Lung (tissue), 12 donors: Measurements from ENCODE around the gene MRTFA. TPM values are rescaled to one million over a fixed set of nuclear protein-coding genes. Genes with fewer than 3 reads are reported as not detected.

Source experiments
- ATAC-seq: fragments of 200-7000 bp; cut with Tn5 transposase; one replicate; pipeline ENCODE4 v1.9.1; 2020; ENCODE audit warnings: moderate number of reproducible peaks; ENCODE audit not compliant: insufficient read depth, low FRiP score
- DNase-seq, 3 donors: peaks; one replicate each; pipeline ENCODE4 v3.0.0-alpha.2; 2013 to 2017
- H3K27ac ChIP-seq, 2 donors: one replicate each; pipeline ENCODE4 v1.5.1; 2013; ENCODE audit warnings: mild to moderate bottlenecking in 2 of 2, moderate library complexity in 2 of 2, control low read depth in 1 of 2, inconsistent platforms in 1 of 2, low read depth in 1 of 2, low read length in 1 of 2
- H3K27me3 ChIP-seq, 3 donors: one replicate each; pipeline ENCODE4 v1.5.1; 2013; ENCODE audit warnings: low read length in 2 of 3; ENCODE audit not compliant: control insufficient read depth in 3 of 3, insufficient read depth in 3 of 3
- H3K36me3 ChIP-seq, 4 donors: one replicate each; pipeline ENCODE4 v1.5.1; 2013; ENCODE audit warnings: low read length in 4 of 4, mild to moderate bottlenecking in 1 of 4, moderate library complexity in 1 of 4; ENCODE audit not compliant: control insufficient read depth in 4 of 4, insufficient read depth in 4 of 4
- H3K4me1 ChIP-seq, 5 donors: one replicate each; pipeline ENCODE4 v1.5.1; 2013; ENCODE audit warnings: low read length in 5 of 5, mild to moderate bottlenecking in 2 of 5, moderate library complexity in 1 of 5; ENCODE audit not compliant: control insufficient read depth in 5 of 5, insufficient read depth in 5 of 5
- H3K4me3 ChIP-seq: one replicate; pipeline ENCODE4 v1.5.1; 2013; ENCODE audit warnings: mild to moderate bottlenecking, control low read depth, moderate library complexity
- H3K9ac ChIP-seq, 2 donors: one replicate each; pipeline ENCODE4 v1.5.1; 2013; ENCODE audit warnings: low read length in 2 of 2, control low read depth in 1 of 2; ENCODE audit not compliant: insufficient read depth in 1 of 2
- H3K9me3 ChIP-seq, 4 donors: one replicate each; pipeline ENCODE4 v1.5.1; 2013; ENCODE audit warnings: low read length in 3 of 4, mild to moderate bottlenecking in 1 of 4, moderate library complexity in 1 of 4; ENCODE audit not compliant: control insufficient read depth in 4 of 4, insufficient read depth in 3 of 4
- CTCF ChIP-seq: IDR thresholded peaks from 2 replicates; pipeline ENCODE4 v1.5.1; 2012; ENCODE audit warnings: mild to moderate bottlenecking; ENCODE audit errors: control extremely low read depth, extremely low read depth
- WGBS, 2 donors: extraction: QIAGEN DNeasy Blood & Tissue Kit; methylation state at CpG; one replicate each; pipeline ENCODE4 v1.1.7; 2013; 5-methylcytosine and 5-hydroxymethylcytosine counted together
- polyA plus RNA-seq, 2 donors: library from polyadenylated mRNA; stranded (reverse); fragments of 200-250 nt; gene quantifications; one replicate each; pipeline ENCODE4 v1.2.1, GENCODE V29; 2013
- total RNA-seq, 2 donors: library from RNA; depleted of rRNA in 1 of 2; stranded (reverse); fragments of >200 nt in 1 of 2; gene quantifications; one replicate each; pipeline ENCODE4 v1.2.1, GENCODE V29; 2014 to 2021
- donor health status: control.
- donor health status: control.
- donor health status: Bipolar disorder and iron deficiency.
- donor health status: healthy.
- donor health status: DM: yes; HTN: yes; CAD: no.

Gene MRTFA
- total and polyA plus RNA-seq, 4 donors: 26.3 to 64.0 (median 40.1) TPM

DNA sequence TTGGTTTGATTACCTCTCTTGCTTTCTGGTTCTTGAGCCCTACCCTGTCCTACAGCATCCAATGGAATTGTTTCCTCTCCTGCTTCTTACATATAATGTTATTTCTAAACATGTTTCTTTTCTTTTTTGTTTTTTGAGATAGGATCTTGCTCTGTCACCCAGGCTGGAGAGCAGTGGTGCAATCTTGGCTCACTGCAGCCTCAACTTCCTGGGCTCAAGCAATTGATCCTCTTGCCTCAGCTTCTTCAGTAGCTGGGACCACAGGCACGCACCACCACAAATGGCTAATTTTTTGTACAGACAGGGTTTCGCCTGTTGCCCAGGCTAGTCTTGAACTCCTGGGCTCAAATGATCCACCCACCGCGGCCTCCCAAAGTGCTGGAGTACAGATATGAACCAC, 160.2 kb downstream of the MRTFA start:
- peaks cover 0 to 11% (median 7%) of the 10 kb centered on the region in 5 donors for H3K4me1 ChIP-seq

GRCh38 chr22:40473703-40474102, 162.8 kb downstream of the MRTFA start:
- Histone ChIP-seq H3K36me3 (no peaks in the 10 kb centered on the region), H3K27me3 (no peaks in the 10 kb centered on the region), H3K27ac (no peak overlapping the region), H3K4me3 (no peak overlapping the region), H3K9me3 (no peaks in the 10 kb centered on the region), H3K9ac (no peak overlapping the region), H3K4me1 (peaks cover 3 to 20% (median 6%) of the 10 kb centered on the region in 5 donors)
- no peak for TF ChIP-seq CTCF
- no peak for ATAC-seq
- DNase-seq: no peak

More for the DNA sequence above, 160.2 kb downstream of the MRTFA start:
- ATAC-seq: no peak
- Histone ChIP-seq H3K4me3 (no peak overlapping the region), H3K27me3 (no peaks in the 10 kb centered on the region), H3K9me3 (no peaks in the 10 kb centered on the region), H3K27ac (no peak overlapping the region), H3K9ac (no peak overlapping the region), H3K36me3 (no peaks in the 10 kb centered on the region)
- no peak for DNase-seq
- WGBS, 2 donors: 72 to 81% methylated on average over 4 of the region's 4 CpGs
- TF ChIP-seq CTCF: no peak

GRCh38 chr22:40472579-40472978, 163.9 kb downstream of the MRTFA start:
- ATAC-seq (no peak), DNase-seq (no peak)
- TF ChIP-seq CTCF: no peak
- Histone ChIP-seq H3K4me3 (no peak overlapping the region), H3K9me3 (no peaks in the 10 kb centered on the region), H3K4me1 (peaks cover 0 to 23% (median 10%) of the 10 kb centered on the region in 5 donors), H3K9ac (no peak overlapping the region), H3K36me3 (no peaks in the 10 kb centered on the region), H3K27ac (no peak overlapping the region), H3K27me3 (no peaks in the 10 kb centered on the region)
- 82 to 92% methylated on average over 1 of the region's 1 CpG for WGBS, 2 donors

DNA sequence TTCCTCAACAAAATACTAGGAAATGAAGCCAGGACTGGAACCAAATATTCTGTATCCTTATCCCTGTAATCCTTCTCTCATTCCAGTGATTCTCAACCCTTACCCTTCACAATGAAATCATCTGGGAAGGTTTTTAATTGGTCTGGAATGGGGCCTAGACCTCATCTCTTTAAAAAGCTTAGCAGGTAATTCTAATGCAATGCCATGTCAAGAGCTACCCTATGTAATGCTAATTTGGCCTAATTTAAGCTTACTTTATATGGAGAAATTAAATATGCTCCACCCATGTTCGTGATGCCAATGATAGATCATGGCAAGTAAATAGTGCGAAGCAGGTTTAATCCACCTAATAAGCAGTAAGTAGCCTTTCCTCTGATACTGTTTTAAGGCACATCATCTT, 164.5 kb downstream of the MRTFA start:
- no peak overlapping the region for H3K27ac ChIP-seq

More for the DNA sequence above, 164.5 kb downstream of the MRTFA start:
- Histone ChIP-seq H3K36me3 (no peaks in the 10 kb centered on the region), H3K4me3 (no peak overlapping the region), H3K4me1 (peaks cover 0 to 25% (median 10%) of the 10 kb centered on the region in 5 donors), H3K9me3 (no peaks in the 10 kb centered on the region), H3K9ac (no peak overlapping the region), H3K27me3 (no peaks in the 10 kb centered on the region)
- 96 to 100% methylated on average over 2 of the region's 2 CpGs for WGBS, 2 donors
- DNase-seq (no peak), ATAC-seq (no peak)
- TF ChIP-seq CTCF: no peak
